Endothelial cell (in vitro differentiated cells): ENCODE data around the gene ADARB2. TPM values are rescaled to one million over a fixed set of nuclear protein-coding genes. Genes with fewer than 3 reads are reported as not detected.

ENCODE experiments used
- DNase-seq: peaks from one replicate; pipeline ENCODE4 v3.0.0; 2021; ENCODE audit warnings: low spot score
- H3K27ac Mint-ChIP-seq: one replicate; pipeline ENCODE4 v1.8.0; 2021; ENCODE audit warnings: mixed read lengths, inconsistent platforms; ENCODE audit not compliant: unreplicated experiment
- H3K27me3 Mint-ChIP-seq: one replicate; pipeline ENCODE4 v1.8.0; 2021; ENCODE audit warnings: mild to moderate bottlenecking, moderate library complexity, mixed read lengths, inconsistent platforms; ENCODE audit not compliant: unreplicated experiment
- H3K36me3 Mint-ChIP-seq: one replicate; pipeline ENCODE4 v1.8.0; 2021; ENCODE audit warnings: mild to moderate bottlenecking, low read depth, mixed read lengths, inconsistent platforms; ENCODE audit not compliant: unreplicated experiment
- H3K4me1 Mint-ChIP-seq: one replicate; pipeline ENCODE4 v1.8.0; 2021; ENCODE audit warnings: mild to moderate bottlenecking, mixed read lengths, inconsistent platforms; ENCODE audit not compliant: unreplicated experiment
- H3K4me3 Mint-ChIP-seq: one replicate; pipeline ENCODE4 v1.8.0; 2021; ENCODE audit warnings: mild to moderate bottlenecking, mixed read lengths, inconsistent platforms; ENCODE audit not compliant: unreplicated experiment
- H3K9me3 Mint-ChIP-seq: one replicate; pipeline ENCODE4 v1.8.0; 2021; ENCODE audit warnings: mixed read lengths, inconsistent platforms; ENCODE audit not compliant: unreplicated experiment
- CTCF ChIP-seq: fragments of 200-600 bp; sonication (generic); IDR thresholded peaks from one replicate; pipeline ENCODE4 v1.5.0; 2021; ENCODE audit warnings: antibody characterized with exemption; ENCODE audit not compliant: unreplicated experiment
- total RNA-seq: library from RNA; stranded (reverse); fragmentation: NEBNext Ultra II Directional; extraction: Animal tissue kit (Norgen Biotek cat#: 25700); gene quantifications from one replicate; pipeline ENCODE4 v1.2.1, GENCODE V29; 2021; ENCODE audit not compliant: unreplicated experiment

Gene ADARB2
- total RNA-seq, 1 donor from 2014 or later, result 54.9 TPM

- H3K36me3 Mint-ChIP-seq, result no peaks in the 10 kb centered on the region
- no peak overlapping the region for H3K27ac Mint-ChIP-seq
- H3K9me3 Mint-ChIP-seq, result no peaks in the 10 kb centered on the region
- no peaks in the 10 kb centered on the region for H3K27me3 Mint-ChIP-seq
- H3K4me1 Mint-ChIP-seq, result peaks cover 1% of the 10 kb centered on the region
- DNase-seq, result no peak
- no peak overlapping the region for H3K4me3 Mint-ChIP-seq
- no peak for TF ChIP-seq CTCF
These were observed 370.4 kb downstream of the ADARB2 start for GRCh38 chr10:1366811-1367425.

- no peak overlapping the region for H3K4me3 Mint-ChIP-seq
These were observed 371.0 kb downstream of the ADARB2 start for GRCh38 chr10:1366322-1366691.

GRCh38 chr10:1365540-1366321 is 371.6 kb downstream of the ADARB2 start:
- Mint-ChIP-seq H3K27me3 (no peaks in the 10 kb centered on the region), H3K4me1 (peaks cover 11% of the 10 kb centered on the region), H3K4me3 (no peak overlapping the region), H3K36me3 (no peaks in the 10 kb centered on the region), H3K27ac (no peak overlapping the region), H3K9me3 (no peaks in the 10 kb centered on the region)
- TF ChIP-seq CTCF, result no peak
- no peak for DNase-seq

More at GRCh38 chr10:1366322-1366691, 371.0 kb downstream of the ADARB2 start:
- no peak for TF ChIP-seq CTCF
- H3K36me3 Mint-ChIP-seq, result no peaks in the 10 kb centered on the region
- H3K27ac Mint-ChIP-seq, result no peak overlapping the region
- no peak for DNase-seq
- H3K27me3 Mint-ChIP-seq, result no peaks in the 10 kb centered on the region
- H3K4me1 Mint-ChIP-seq, result peaks cover 7% of the 10 kb centered on the region
- no peaks in the 10 kb centered on the region for H3K9me3 Mint-ChIP-seq

GRCh38 chr10:1364151-1364910 is 373.0 kb downstream of the ADARB2 start:
- no peak for DNase-seq
- Mint-ChIP-seq H3K36me3 (no peaks in the 10 kb centered on the region), H3K27me3 (no peaks in the 10 kb centered on the region), H3K4me1 (peaks cover 17% of the 10 kb centered on the region), H3K9me3 (no peaks in the 10 kb centered on the region), H3K4me3 (no peak overlapping the region), H3K27ac (no peak overlapping the region)
- no peak for TF ChIP-seq CTCF
